ENCODE results near the gene A1BG.

DNA sequence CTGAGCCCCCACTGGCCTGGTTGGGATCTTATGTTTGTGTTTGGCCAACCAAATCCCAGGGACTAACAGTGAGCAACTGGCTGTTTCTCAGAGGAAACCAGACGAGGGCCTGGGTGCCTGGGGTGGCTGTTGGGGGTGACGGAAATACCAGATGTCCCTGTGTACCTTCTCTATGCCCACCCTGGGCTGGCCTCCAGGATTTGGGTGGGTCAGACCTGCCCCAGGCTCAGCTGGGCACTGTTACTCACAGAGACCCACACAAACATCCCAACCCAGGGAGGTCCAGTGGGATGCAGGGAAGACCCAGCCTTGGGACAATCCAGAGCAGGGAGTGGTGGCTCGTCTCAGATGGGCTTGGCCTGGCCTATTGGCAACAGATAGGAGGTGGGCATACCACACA is 17.7 kb downstream of the A1BG start:
- no peak for TF ChIP-seq HDGF (IDR thresholded peaks at IDR 0.05; ENCODE audit: borderline replicate concordance)
- TF ChIP-seq SP1 (IDR thresholded peaks at IDR 0.05) = no peak
- no peak for TF ChIP-seq SUZ12 (IDR thresholded peaks at IDR 0.05)
- no peak for TF ChIP-seq NFRKB (IDR thresholded peaks at IDR 0.05)
- TF ChIP-seq ZNF384 (IDR thresholded peaks at IDR 0.05) = no peak
- TF ChIP-seq FOXK2 (IDR thresholded peaks at IDR 0.05) = no peak
- TF ChIP-seq LEF1 (IDR thresholded peaks at IDR 0.05; ENCODE audit: borderline replicate concordance) = no peak
- no peak for TF ChIP-seq FOXM1 (IDR thresholded peaks at IDR 0.05; ENCODE audit: borderline replicate concordance)
